Neural cell (in vitro differentiated cells): Measurements from ENCODE around the gene TNFAIP8L1. TPM values are rescaled to one million over a fixed set of nuclear protein-coding genes. Genes with fewer than 3 reads are reported as not detected.

Source experiments
- H2AFZ ChIP-seq: fragments of 200-600, 300-800 bp; sonication (generic), shearing (Covaris generic); 2 replicates; pipeline ENCODE4 v1.6.0; 2014; ENCODE audit warnings: low read depth, mild to moderate bottlenecking, antibody characterized with exemption, low read length, moderate library complexity
- H3F3A ChIP-seq: fragments of 200-600 bp; shearing (Covaris generic); 2 replicates; pipeline ENCODE4 v1.6.1; 2016; ENCODE audit warnings: mild to moderate bottlenecking, moderate library complexity, mixed read lengths, antibody characterized with exemption, low read length; ENCODE audit not compliant: insufficient read depth, poor library complexity, severe bottlenecking
- H3K27ac ChIP-seq: fragments of 200-600, 300-800 bp; sonication (generic), shearing (Covaris generic); 2 replicates; pipeline ENCODE4 v1.5.1; 2014; ENCODE audit warnings: mild to moderate bottlenecking, low read length, moderate library complexity
- H3K27me3 ChIP-seq: fragments of 300-800, 200-600 bp; sonication (generic), shearing (Covaris generic); 2 replicates; pipeline ENCODE4 v1.6.0; 2014; ENCODE audit warnings: mild to moderate bottlenecking, low read depth, low read length, moderate library complexity; ENCODE audit not compliant: insufficient read depth
- H3K36me3 ChIP-seq: fragments of 300-800, 200-600 bp; sonication (generic), shearing (Covaris generic); 2 replicates; pipeline ENCODE4 v1.5.1; 2014; ENCODE audit warnings: mild to moderate bottlenecking, antibody characterized with exemption, low read length, moderate library complexity; ENCODE audit not compliant: insufficient read depth
- H3K4me2 ChIP-seq: fragments of 300-800, 200-600 bp; sonication (generic), shearing (Covaris generic); 2 replicates; pipeline ENCODE4 v1.6.0; 2014; ENCODE audit warnings: mild to moderate bottlenecking, low read length
- H3K4me3 ChIP-seq: fragments of 300-800, 200-600 bp; sonication (generic), shearing (Covaris generic); 2 replicates; pipeline ENCODE4 v1.5.1; 2014; ENCODE audit warnings: mild to moderate bottlenecking, low read length, moderate library complexity
- H3K79me2 ChIP-seq: fragments of 200-600 bp; shearing (Covaris generic); replicated peaks from 2 replicates; pipeline ENCODE4 v1.6.0; 2014; ENCODE audit warnings: mild to moderate bottlenecking, low read length, moderate library complexity; ENCODE audit not compliant: insufficient read depth
- H3K9ac ChIP-seq: fragments of 300-800, 200-600 bp; sonication (generic), shearing (Covaris generic); 2 replicates; pipeline ENCODE4 v1.6.1; 2016; ENCODE audit warnings: mild to moderate bottlenecking, low read length, mixed read lengths
- H3K9me2 ChIP-seq: fragments of 200-600 bp; shearing (Covaris generic); 2 replicates; pipeline ENCODE4 v1.6.1; 2016; ENCODE audit warnings: mild to moderate bottlenecking, low read length, mixed read lengths; ENCODE audit not compliant: insufficient read depth
- H3K9me3 ChIP-seq: fragments of 200-600, 300-800 bp; sonication (generic), shearing (Covaris generic); 2 replicates; pipeline ENCODE4 v1.6.1; 2016; ENCODE audit warnings: mild to moderate bottlenecking, mixed run types, low read length, moderate library complexity, mixed read lengths
- H4K20me1 ChIP-seq: fragments of 200-600 bp; shearing (Covaris generic); 2 replicates; pipeline ENCODE4 v1.6.1; 2016; ENCODE audit warnings: mild to moderate bottlenecking, mixed run types; ENCODE audit not compliant: insufficient read depth
- CTCF ChIP-seq: fragments of 450-650 bp; IDR thresholded peaks from 2 replicates; pipeline ENCODE4 v1.5.1; 2014; ENCODE audit warnings: antibody characterized with exemption, mild to moderate bottlenecking, moderate library complexity; ENCODE audit not compliant: poor library complexity, severe bottlenecking
- EP300 ChIP-seq: fragments of 450-650 bp; conservative IDR thresholded peaks from 2 replicates; pipeline ENCODE4 v1.6.1; 2014; ENCODE audit warnings: antibody characterized with exemption, mild to moderate bottlenecking, moderate library complexity; ENCODE audit not compliant: poor library complexity, severe bottlenecking
- EZH2 ChIP-seq: fragments of 200-600, 300-800 bp; shearing (Covaris generic), sonication (generic); IDR thresholded peaks from 2 replicates; pipeline ENCODE4 v1.6.1; 2014; ENCODE audit warnings: antibody characterized with exemption, low read length, borderline replicate concordance, mild to moderate bottlenecking; ENCODE audit not compliant: insufficient read depth, poor library complexity, severe bottlenecking
- MXI1 ChIP-seq: fragments of 450-650 bp; conservative IDR thresholded peaks from 2 replicates; pipeline ENCODE4 v1.6.1; 2014; ENCODE audit warnings: antibody characterized with exemption, mild to moderate bottlenecking; ENCODE audit not compliant: poor library complexity, severe bottlenecking
- POLR2AphosphoS5 ChIP-seq: IDR thresholded peaks from 2 replicates; pipeline ENCODE4 v1.6.1; 2012
- RAD21 ChIP-seq: fragments of 450-650 bp; conservative IDR thresholded peaks from 2 replicates; pipeline ENCODE4 v1.6.1; 2014; ENCODE audit warnings: antibody characterized with exemption, mild to moderate bottlenecking, moderate library complexity
- REST ChIP-seq: IDR thresholded peaks from 2 replicates; pipeline ENCODE4 v1.6.1; 2012; ENCODE audit warnings: borderline replicate concordance
- SMC3 ChIP-seq: fragments of 450-650 bp; conservative IDR thresholded peaks from 2 replicates; pipeline ENCODE4 v1.6.1; 2014; ENCODE audit warnings: antibody characterized with exemption, mild to moderate bottlenecking, moderate library complexity; ENCODE audit not compliant: poor library complexity
- TAF1 ChIP-seq: IDR thresholded peaks from 2 replicates; pipeline ENCODE4 v1.6.1; 2012; ENCODE audit warnings: low read depth
- polyA plus RNA-seq: library from polyadenylated mRNA; depleted of rRNA; stranded (reverse); fragments of >200 nt; gene quantifications from 2 replicates; pipeline ENCODE4 v1.2.3, GENCODE V29; 2014

Gene TNFAIP8L1
- polyA plus RNA-seq, 1 donor from 2014 or later = 0.99 TPM

GRCh38 chr19:4673726-4674125 is 34.4 kb downstream of the TNFAIP8L1 start:
- no peaks in the 10 kb centered on the region for H3K9me2 ChIP-seq
- no peaks in the 10 kb centered on the region for H3K36me3 ChIP-seq
- no peak for TF ChIP-seq EZH2
- no peak for TF ChIP-seq SMC3
- no peak for TF ChIP-seq RAD21
- TF ChIP-seq TAF1 = no peak
- no peak for TF ChIP-seq EP300
- TF ChIP-seq CTCF = no peak
- no peak for TF ChIP-seq MXI1
- TF ChIP-seq POLR2AphosphoS5 = no peak
- TF ChIP-seq REST = no peak
- H3K27ac ChIP-seq = no peak overlapping the region
- H3K9ac ChIP-seq = no peak overlapping the region
- no peak overlapping the region for H3K4me3 ChIP-seq
- H3K27me3 ChIP-seq = no peaks in the 10 kb centered on the region
- no peaks in the 10 kb centered on the region for H3K79me2 ChIP-seq
- H2AFZ ChIP-seq = no peak overlapping the region
- no peak overlapping the region for H3K4me2 ChIP-seq
- H3F3A ChIP-seq = no peaks in the 10 kb centered on the region
- H3K9me3 ChIP-seq = no peaks in the 10 kb centered on the region
- H4K20me1 ChIP-seq = no peaks in the 10 kb centered on the region

- H3K4me3 ChIP-seq = no peak overlapping the region
- no peaks in the 10 kb centered on the region for H3K9me3 ChIP-seq
- H3K27ac ChIP-seq = no peak overlapping the region
- no peak overlapping the region for H3K4me2 ChIP-seq
- no peak overlapping the region for H2AFZ ChIP-seq
- H3K36me3 ChIP-seq = no peaks in the 10 kb centered on the region
- no peak overlapping the region for H3K9ac ChIP-seq
- no peaks in the 10 kb centered on the region for H3K79me2 ChIP-seq
- no peak for TF ChIP-seq CTCF
- TF ChIP-seq POLR2AphosphoS5 = no peak
- TF ChIP-seq MXI1 = no peak
- TF ChIP-seq SMC3 = no peak
- TF ChIP-seq TAF1 = no peak
- TF ChIP-seq EZH2 = no peak
- no peak for TF ChIP-seq RAD21
- no peak for TF ChIP-seq EP300
- no peak for TF ChIP-seq REST
- H3F3A ChIP-seq = no peaks in the 10 kb centered on the region
- H3K27me3 ChIP-seq = no peaks in the 10 kb centered on the region
- H4K20me1 ChIP-seq = no peaks in the 10 kb centered on the region
- H3K9me2 ChIP-seq = no peaks in the 10 kb centered on the region
Measured at GRCh38 chr19:4675346-4675745, 36.0 kb downstream of the TNFAIP8L1 start.
